DLD1 (cell line): ENCODE measurements around the gene CHMP2A.

Experiments
- in situ Hi-C: cut with HindIII; loops from 2 replicates; pipeline ENCODE4 v1.10.0; 2017; ENCODE audit warnings: low sequenced_read_pairs

The CHMP2A gene

DNA sequence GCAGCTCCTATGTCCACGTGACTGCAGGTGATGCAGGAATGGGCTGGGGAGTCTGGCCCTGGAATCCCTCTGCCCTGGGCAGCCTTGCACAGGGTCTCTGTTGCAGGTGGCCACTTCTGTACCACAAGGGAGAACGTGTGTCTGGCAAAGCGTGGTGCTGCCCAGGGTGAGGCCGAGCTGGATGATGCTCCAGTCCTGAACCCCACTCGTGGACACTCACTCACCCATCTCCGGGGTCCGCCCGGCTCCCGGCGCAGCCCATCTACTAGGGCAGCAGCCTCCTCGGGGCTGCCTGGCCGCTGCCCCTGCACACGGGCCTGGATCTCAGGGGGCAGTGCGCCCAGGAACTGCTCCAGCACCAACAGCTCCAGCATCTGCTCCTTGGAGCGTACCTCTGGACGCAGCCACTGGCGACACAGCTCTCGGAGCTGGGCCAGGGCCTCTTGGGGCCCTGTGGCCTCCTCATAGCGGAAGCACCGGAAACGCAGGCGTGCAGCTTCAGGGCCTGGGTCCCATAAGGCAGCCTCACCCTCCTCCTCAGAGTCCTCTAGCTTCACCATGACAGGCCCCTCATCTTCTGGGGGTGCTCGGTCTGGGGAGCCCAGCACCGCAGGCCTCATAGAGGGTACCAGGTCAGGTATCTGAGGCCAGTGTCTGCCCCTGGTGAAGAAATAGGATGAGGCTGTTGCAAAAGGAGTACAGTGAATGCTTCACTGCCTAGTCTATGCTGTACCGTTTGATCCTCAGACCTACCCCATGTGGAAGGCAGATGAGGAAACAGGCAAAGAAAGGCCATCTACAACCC is 16.1 kb upstream of the CHMP2A start:
- in situ Hi-C loops, result no loop called here

DNA sequence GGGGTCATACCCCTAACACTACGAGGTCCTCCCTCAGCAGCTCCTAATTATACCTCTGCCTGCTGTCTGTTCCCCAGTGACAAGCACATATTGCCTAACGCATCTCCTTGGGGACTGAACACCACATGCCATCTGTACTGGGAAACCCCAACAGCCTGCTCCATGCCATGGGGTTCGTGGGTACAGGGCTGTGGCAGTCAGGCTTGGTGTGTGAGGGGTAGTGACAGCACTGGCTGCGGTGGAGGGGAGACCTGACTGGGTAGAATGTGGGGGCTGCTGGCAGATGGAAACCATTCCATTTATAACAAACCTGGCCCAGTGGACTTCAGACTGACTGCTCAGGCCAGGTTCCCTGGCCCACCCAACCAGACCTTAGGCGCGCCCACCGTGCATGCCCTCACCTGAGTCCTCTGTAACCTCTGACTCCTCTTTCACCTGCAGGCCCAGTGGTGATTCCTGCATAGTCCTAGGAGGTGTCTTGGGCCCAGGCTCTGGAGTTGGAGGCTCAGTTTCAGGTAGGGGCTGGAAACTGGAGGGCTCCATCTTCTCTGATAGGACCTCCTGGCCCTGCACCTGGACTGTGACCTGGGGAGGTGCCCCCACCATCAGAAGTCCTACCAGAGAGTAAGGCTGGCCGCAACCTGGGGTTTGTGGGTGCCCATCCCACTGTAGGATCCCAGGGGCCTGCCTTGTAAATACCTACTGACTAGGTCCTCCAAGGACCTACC is 15.2 kb upstream of the CHMP2A start:
- in situ Hi-C loops, result no loop called here

GRCh38 chr19:58569191-58569942 is 14.5 kb upstream of the CHMP2A start:
- in situ Hi-C loops, result no loop called here

GRCh38 chr19:58568453-58569130 is 13.7 kb upstream of the CHMP2A start:
- in situ Hi-C loops, result no loop called here

- in situ Hi-C loops, result no loop called here
Observed at GRCh38 chr19:58566989-58567388, 12.1 kb upstream of the CHMP2A start.

DNA sequence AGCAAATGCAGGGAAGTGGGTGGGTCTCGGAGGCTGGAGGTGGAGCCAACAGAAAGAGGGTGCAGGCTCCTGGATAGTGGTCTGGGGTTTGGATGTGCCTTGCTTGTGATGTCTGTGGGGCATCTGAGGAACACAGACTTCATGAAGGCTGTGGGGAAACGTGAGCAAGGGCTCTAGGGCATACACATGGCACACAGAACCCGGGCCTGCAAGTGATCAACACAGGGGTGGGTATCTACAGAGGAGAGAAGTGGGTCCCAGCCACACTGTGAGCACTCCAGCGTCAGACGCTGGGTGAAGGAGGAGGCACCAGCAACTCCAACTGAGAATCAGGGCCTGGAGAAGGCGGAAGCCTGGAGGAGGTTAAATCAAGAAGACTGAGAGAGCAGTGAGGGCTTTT is 8.9 kb upstream of the CHMP2A start:
- in situ Hi-C loops, result no loop called here

DNA sequence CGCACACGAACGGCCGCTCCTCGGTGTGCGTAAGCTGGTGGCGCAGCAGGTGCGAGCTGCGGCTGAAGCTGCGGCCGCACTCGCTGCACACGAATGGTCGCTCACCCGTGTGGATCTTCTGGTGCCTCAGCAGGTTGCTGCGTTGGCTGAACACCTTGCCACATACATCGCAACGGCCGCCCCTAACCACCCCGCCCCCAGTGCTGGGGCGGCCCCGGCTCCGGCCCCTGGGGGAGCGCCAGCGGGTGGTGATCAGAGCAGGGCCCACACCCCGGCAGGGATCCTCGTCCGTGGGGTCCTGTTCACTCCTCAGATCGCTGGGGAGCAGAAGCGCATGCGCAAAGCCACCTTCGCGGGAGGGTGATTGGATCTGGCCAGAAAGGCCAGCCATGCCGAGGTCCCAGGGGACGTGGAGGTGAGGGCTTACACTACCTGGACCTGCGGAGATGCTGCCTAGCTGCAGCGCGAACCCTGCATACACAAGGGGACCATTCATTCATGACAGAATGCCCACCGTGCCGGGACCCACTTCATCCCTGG is 8.2 kb upstream of the CHMP2A start:
- in situ Hi-C loops, result no loop called here

DNA sequence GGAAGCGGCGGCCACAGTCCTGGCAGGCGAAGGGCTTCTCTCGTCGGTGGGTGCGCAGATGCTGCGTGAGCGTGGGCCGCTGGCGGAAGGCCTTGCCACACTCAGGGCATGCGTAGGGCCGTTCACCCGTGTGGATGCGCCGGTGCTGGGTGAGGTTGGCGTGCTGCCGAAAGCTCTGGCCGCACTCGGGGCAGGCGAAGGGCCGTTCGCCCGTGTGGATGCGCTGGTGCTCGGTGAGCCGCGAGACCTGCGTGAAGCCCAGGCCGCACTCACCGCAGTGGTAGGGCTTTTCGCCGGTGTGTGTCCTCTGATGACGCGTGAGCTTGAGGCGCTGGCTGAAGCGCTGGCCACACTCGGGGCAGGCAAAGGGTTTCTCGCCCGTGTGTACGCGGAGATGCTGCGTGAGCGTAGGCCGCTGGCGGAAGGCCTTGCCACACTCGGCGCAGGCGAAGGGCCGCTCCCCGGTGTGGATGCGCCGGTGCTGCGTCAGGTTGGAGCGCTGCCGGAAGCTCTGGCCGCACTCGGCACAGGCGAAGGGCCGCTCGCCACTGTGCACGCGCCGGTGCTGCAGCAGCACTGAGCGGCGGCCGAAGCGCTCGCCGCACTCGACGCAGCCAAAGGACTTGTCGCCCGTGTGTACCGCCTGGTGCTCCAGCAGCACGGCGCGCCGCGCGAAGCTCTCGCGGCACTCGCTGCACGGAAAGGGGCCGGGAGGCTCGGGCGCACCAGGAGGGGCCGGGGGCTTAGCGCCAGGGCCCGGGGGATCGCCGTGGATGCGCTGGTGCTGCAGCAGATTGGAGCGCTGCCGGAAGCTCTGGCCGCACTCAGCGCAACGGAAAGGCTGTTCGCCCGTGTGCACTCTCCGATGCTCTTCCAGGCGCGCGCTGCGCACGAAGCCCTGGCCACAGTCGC is 7.5 kb upstream of the CHMP2A start:
- in situ Hi-C loops, result no loop called here

GRCh38 chr19:58561373-58562121 is 6.6 kb upstream of the CHMP2A start:
- in situ Hi-C loops, result no loop called here

DNA sequence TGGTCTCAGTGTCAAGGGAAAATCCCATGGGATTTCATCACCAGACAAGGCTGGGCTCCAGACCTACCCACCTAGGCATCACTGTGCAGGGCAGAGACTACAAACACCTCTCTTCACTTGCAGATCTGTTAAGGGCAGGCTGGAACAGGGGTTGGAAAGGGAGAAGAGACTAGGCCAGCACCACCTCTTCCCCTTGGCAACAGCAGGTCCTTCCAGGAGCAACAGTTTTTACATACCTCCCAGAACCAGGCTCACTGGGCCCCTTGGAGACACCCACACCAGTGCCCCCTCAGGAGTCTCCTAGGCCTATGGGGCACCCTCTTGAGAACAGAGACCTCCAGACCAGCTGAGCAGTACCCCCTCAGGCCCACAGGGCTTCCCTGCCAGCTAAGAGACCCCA is 6.0 kb upstream of the CHMP2A start:
- in situ Hi-C loops, result no loop called here

DNA sequence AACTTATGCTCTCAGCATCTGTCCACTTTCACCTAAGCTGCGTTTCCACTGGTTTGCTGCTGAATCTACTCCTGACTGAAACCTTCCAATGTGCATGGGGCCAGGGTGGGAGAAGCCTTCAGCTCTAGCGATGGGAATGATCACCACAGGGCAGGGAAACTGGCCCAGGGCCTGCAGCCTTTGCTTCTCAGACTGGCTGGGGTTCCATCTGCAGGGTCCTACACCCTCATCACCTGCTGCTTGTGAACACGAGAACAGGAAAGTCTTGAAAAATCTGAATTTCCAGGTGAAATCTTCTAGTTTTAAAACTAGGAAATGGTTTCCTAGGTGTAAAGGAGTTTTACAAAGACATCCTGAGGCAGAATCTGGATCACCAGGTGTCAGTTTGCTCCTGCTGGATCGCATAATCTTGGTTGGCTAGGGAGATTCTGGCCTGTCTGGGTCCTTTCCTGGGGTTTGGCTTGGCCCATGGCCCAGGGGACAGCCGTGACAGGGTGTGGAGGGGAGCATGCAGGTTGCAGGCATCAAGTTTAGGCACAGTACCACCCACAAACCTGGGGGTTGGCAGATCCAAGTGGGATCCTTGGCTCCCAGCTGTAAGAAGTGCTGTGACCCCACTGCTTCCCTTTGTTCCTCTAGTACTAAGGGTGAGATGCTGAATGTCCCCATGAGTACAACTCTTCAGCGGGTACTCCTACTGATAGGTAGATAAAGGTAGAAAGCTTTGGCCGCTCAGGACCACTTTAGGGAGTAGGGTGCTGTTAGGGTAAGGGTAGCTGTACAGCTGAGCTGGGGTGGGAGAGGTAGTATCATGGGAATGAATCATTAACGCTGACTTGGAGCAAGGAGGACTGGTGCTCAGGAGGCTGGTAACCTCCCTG is 5.3 kb upstream of the CHMP2A start:
- in situ Hi-C loops, result no loop called here

DNA sequence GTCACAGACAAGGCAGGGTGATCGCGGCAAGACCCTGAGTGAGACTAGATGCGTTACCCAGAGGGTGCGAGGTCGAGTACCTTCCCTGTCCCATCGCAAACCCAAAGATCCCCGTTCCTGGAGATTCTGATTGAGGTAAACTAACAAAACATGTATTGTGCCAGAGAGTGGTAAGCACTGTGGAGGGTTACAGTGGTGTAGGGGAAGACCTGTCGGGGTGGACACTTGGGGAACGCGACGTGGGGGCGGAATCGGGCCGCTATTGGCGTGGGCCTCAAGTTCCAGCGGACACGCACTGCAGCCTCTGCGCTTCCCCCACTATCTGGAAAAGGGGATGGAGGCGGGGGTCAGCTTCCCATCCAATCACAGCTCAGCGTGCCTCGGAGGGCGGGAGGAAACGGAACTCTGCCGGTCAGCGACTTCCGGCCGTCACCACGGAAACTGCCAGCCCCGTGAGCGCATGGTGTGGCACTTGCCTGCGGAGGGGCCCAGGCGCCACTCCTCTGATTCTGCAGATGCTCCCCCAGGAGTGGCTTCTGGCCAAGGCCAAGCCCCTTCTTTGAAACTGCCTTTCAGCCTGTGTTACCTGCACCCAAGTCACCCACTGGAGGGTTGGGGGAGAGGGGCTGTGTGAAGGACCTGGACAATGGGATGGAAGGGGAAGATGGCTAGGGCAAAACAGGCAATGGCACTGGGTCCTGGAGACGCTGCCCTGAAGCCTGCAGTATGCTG is 4.5 kb upstream of the CHMP2A start:
- in situ Hi-C loops, result no loop called here

DNA sequence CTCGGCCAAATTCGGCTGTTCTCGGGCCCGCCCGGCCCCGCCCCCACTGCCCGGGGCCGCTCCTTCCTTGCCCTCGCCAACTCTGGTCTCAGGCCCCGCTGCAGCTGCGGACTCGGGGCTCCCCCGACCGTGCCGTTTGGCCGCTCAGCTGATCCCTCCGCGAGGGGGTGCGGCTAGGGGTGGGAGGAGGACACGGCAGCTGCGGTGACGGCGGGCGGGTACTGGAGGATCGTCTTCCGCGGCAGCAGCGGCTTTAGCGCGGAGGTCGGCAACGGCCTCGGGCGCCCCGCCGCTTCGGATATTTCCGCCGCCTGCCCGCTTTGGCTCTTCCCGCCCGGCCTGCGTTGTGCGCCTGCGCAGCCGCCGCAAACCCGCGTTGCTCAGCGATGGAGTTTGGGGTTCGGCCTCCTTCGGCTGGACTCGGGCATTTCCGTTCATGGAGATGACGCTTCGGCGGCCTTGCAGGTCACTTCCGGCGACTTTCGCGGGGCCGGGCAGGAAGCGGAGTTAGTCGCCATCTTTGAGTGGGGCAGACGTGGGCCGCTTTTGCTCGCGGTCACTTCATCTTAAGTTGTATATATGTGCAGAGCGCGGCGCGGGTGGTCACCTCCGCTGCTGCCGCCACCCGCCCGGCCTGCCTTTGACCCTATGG is 3.8 kb upstream of the CHMP2A start:
- in situ Hi-C loops, result no loop called here

GRCh38 chr19:58558066-58558622 is 3.2 kb upstream of the CHMP2A start, which contains the start of gene UBE2M:
UBE2M (minus strand) TSS chr19:58558611; CDS start chr19:58558381, 230 bp downstream.
- in situ Hi-C loops, result no loop called here

GRCh38 chr19:58557221-58558065 is 2.5 kb upstream of the CHMP2A start:
- in situ Hi-C loops, result no loop called here
